Central memory CD8-positive, alpha-beta T cell (primary cell): ENCODE results near the gene BYSL.

Source experiments
- ATAC-seq: fragments of 150-1000 bp; cut with Tn5 transposase; replicated peaks from 2 replicates; pipeline ENCODE4 v1.10.0; 2022; ENCODE audit warnings: mild to moderate bottlenecking, moderate FRiP score, moderate number of reproducible peaks; ENCODE audit not compliant: poor library complexity, severe bottlenecking; ENCODE audit errors: extremely low read depth
- DNase-seq, 2 donors: peaks; one replicate each; pipeline ENCODE4 v3.0.0; 2021; ENCODE audit warnings: low spot score in 2 of 2
- H3K27ac Mint-ChIP-seq: one replicate; pipeline ENCODE4 v1.8.0; 2022; ENCODE audit warnings: low read depth, mild to moderate bottlenecking, moderate library complexity, mixed read lengths
- H3K27me3 Mint-ChIP-seq: one replicate; pipeline ENCODE4 v1.8.0; 2022; ENCODE audit warnings: mixed read lengths
- H3K36me3 Mint-ChIP-seq: one replicate; pipeline ENCODE4 v1.8.0; 2022; ENCODE audit warnings: mild to moderate bottlenecking, moderate library complexity, mixed read lengths; ENCODE audit not compliant: insufficient read depth
- H3K4me1 Mint-ChIP-seq: one replicate; pipeline ENCODE4 v1.8.0; 2022; ENCODE audit warnings: mixed read lengths
- H3K4me3 Mint-ChIP-seq: one replicate; pipeline ENCODE4 v1.8.0; 2022; ENCODE audit warnings: mild to moderate bottlenecking, moderate library complexity, mixed read lengths
- H3K9me3 Mint-ChIP-seq: one replicate; pipeline ENCODE4 v1.8.0; 2022; ENCODE audit warnings: mixed read lengths

BYSL gene

GRCh38 chr6:41976794-41977484 lies 55.6 kb downstream of the BYSL start:
- H3K36me3 Mint-ChIP-seq = peaks cover 20% of the 10 kb centered on the region
- H3K9me3 Mint-ChIP-seq = no peaks in the 10 kb centered on the region
- DNase-seq (no peak), ATAC-seq (no peak)
- H3K4me1 Mint-ChIP-seq = peaks cover 50% of the 10 kb centered on the region
- H3K4me3 Mint-ChIP-seq = no peak overlapping the region
- H3K27me3 Mint-ChIP-seq = no peaks in the 10 kb centered on the region
- H3K27ac Mint-ChIP-seq = peak overlapping the region; percentile 86
